KMS-11 (cell line): Measurements from ENCODE around the gene MCRIP2.

Experiments
- H2AFZ ChIP-seq: fragments of 200-600 bp; sonication (generic); 2 replicates; pipeline ENCODE4 v1.6.1; 2016; ENCODE audit warnings: antibody characterized with exemption, mixed run types, low read depth
- H3K27ac ChIP-seq: fragments of 200-600 bp; sonication (generic); 2 replicates; pipeline ENCODE4 v1.6.1; 2016; ENCODE audit warnings: mild to moderate bottlenecking, mixed run types
- H3K27me3 ChIP-seq: fragments of 200-600 bp; sonication (generic); 2 replicates; pipeline ENCODE4 v1.6.1; 2017; ENCODE audit warnings: mild to moderate bottlenecking, low read depth, mixed run types, moderate library complexity; ENCODE audit not compliant: insufficient read depth
- H3K36me3 ChIP-seq: fragments of 200-600 bp; sonication (generic); 2 replicates; pipeline ENCODE4 v1.6.1; 2017; ENCODE audit warnings: mild to moderate bottlenecking, mixed run types; ENCODE audit not compliant: insufficient read depth
- H3K4me1 ChIP-seq: fragments of 200-600 bp; sonication (generic); 2 replicates; pipeline ENCODE4 v1.6.1; 2016; ENCODE audit warnings: mild to moderate bottlenecking, low read depth, mixed run types; ENCODE audit not compliant: poor library complexity, severe bottlenecking
- H3K4me2 ChIP-seq: fragments of 200-600 bp; sonication (generic); 2 replicates; pipeline ENCODE4 v1.7.0; 2016; ENCODE audit warnings: mild to moderate bottlenecking, mixed run types
- H3K4me3 ChIP-seq: fragments of 200-600 bp; sonication (generic); IDR thresholded peaks from 2 replicates; pipeline ENCODE4 v1.6.1; 2017; ENCODE audit warnings: low read depth, low read length, mixed read lengths; ENCODE audit not compliant: insufficient read depth
- H3K79me2 ChIP-seq: fragments of 200-600 bp; sonication (generic); 2 replicates; pipeline ENCODE4 v1.6.1; 2016; ENCODE audit warnings: low read depth, mixed run types; ENCODE audit not compliant: insufficient read depth
- H3K9ac ChIP-seq: fragments of 200-600 bp; sonication (generic); 2 replicates; pipeline ENCODE4 v1.6.1; 2016; ENCODE audit warnings: mild to moderate bottlenecking, mixed run types
- H4K20me1 ChIP-seq: fragments of 200-600 bp; sonication (generic); 2 replicates; pipeline ENCODE4 v1.6.1; 2016; ENCODE audit warnings: mild to moderate bottlenecking, mixed run types; ENCODE audit not compliant: insufficient read depth
- CTCF ChIP-seq: fragments of 200-600 bp; sonication (generic); conservative IDR thresholded peaks from 2 replicates; pipeline ENCODE4 v1.6.1; 2017; ENCODE audit warnings: low read depth, mild to moderate bottlenecking, antibody characterized with exemption, low read length, moderate library complexity, mixed read lengths

The MCRIP2 gene

GRCh38 chr16:675884-676564 is 34.4 kb downstream of the MCRIP2 start:
- no peak overlapping the region for H3K4me3 ChIP-seq
- H2AFZ ChIP-seq = no peak overlapping the region
- H3K36me3 ChIP-seq = peaks cover 3% of the 10 kb centered on the region; the same call in 1 of the 2 replicates
- no peak overlapping the region for H3K4me2 ChIP-seq
- no peaks in the 10 kb centered on the region for H3K4me1 ChIP-seq
- H3K79me2 ChIP-seq = peaks cover 6% of the 10 kb centered on the region
- no peak for TF ChIP-seq CTCF
- H3K27me3 ChIP-seq = no peaks in the 10 kb centered on the region
- no peak overlapping the region for H3K27ac ChIP-seq
- no peak overlapping the region for H3K9ac ChIP-seq
- H4K20me1 ChIP-seq = no peaks in the 10 kb centered on the region

- H3K27me3 ChIP-seq = no peaks in the 10 kb centered on the region
- peaks cover 3% of the 10 kb centered on the region; the same call in 1 of the 2 replicates for H3K36me3 ChIP-seq
- no peak overlapping the region for H3K4me3 ChIP-seq
- no peak overlapping the region for H3K4me2 ChIP-seq
- peaks cover 11% of the 10 kb centered on the region for H3K79me2 ChIP-seq
- H3K4me1 ChIP-seq = no peaks in the 10 kb centered on the region
- no peaks in the 10 kb centered on the region for H4K20me1 ChIP-seq
- no peak overlapping the region for H2AFZ ChIP-seq
- no peak for TF ChIP-seq CTCF
- no peak overlapping the region for H3K9ac ChIP-seq
- no peak overlapping the region for H3K27ac ChIP-seq
Measured at GRCh38 chr16:676565-676902, 34.9 kb downstream of the MCRIP2 start.

GRCh38 chr16:676913-677312 is 35.3 kb downstream of the MCRIP2 start:
- Histone ChIP-seq H3K4me1 (no peaks in the 10 kb centered on the region), H3K4me2 (no peak overlapping the region), H4K20me1 (no peaks in the 10 kb centered on the region)

GRCh38 chr16:677316-678190 is 35.9 kb downstream of the MCRIP2 start:
- Histone ChIP-seq H2AFZ (no peak overlapping the region), H3K36me3 (peaks cover 3% of the 10 kb centered on the region; the same call in 1 of the 2 replicates), H3K4me3 (no peak overlapping the region), H4K20me1 (no peaks in the 10 kb centered on the region), H3K79me2 (peaks cover 18% of the 10 kb centered on the region), H3K9ac (no peak overlapping the region), H3K4me1 (no peaks in the 10 kb centered on the region), H3K27ac (no peak overlapping the region), H3K27me3 (no peaks in the 10 kb centered on the region), H3K4me2 (no peak overlapping the region)
- no peak for TF ChIP-seq CTCF

More at GRCh38 chr16:676913-677312, 35.3 kb downstream of the MCRIP2 start:
- Histone ChIP-seq H3K4me3 (no peak overlapping the region), H3K9ac (no peak overlapping the region), H3K36me3 (peaks cover 3% of the 10 kb centered on the region; the same call in 1 of the 2 replicates), H3K79me2 (peaks cover 14% of the 10 kb centered on the region), H3K27ac (no peak overlapping the region), H3K27me3 (no peaks in the 10 kb centered on the region), H2AFZ (no peak overlapping the region)
- no peak for TF ChIP-seq CTCF
